Spinal cord (tissue), 10 donors: ENCODE measurements around the gene ATG16L1. TPM values are rescaled to one million over a fixed set of nuclear protein-coding genes. Genes with fewer than 3 reads are reported as not detected.

Source experiments
- DNase-seq, 6 donors: peaks; one replicate each; pipeline versions ENCODE4 v3.0.0 to v3.0.0-alpha.2; 2013 to 2015; ENCODE audit warnings: low spot score in 6 of 6, low read depth in 4 of 6
- H3K27ac ChIP-seq: one replicate; pipeline ENCODE4 v1.5.1; 2013; ENCODE audit warnings: low read depth, low read length, control low read depth
- H3K27me3 ChIP-seq: one replicate; pipeline ENCODE4 v1.6.1; 2013; ENCODE audit warnings: low read length; ENCODE audit not compliant: control insufficient read depth, insufficient read depth
- H3K36me3 ChIP-seq: one replicate; pipeline ENCODE4 v1.6.1; 2013; ENCODE audit warnings: low read length; ENCODE audit not compliant: control insufficient read depth, insufficient read depth
- H3K4me1 ChIP-seq: one replicate; pipeline ENCODE4 v1.6.1; 2013; ENCODE audit warnings: low read length; ENCODE audit not compliant: control insufficient read depth, insufficient read depth
- H3K4me3 ChIP-seq: one replicate; pipeline ENCODE4 v1.5.1; 2013; ENCODE audit warnings: low read depth, low read length, control low read depth
- H3K9me3 ChIP-seq: one replicate; pipeline ENCODE4 v1.6.1; 2013; ENCODE audit warnings: low read length; ENCODE audit not compliant: control insufficient read depth, insufficient read depth
- WGBS: methylation state at CpG from one replicate; pipeline ENCODE4 v1.1.5; 2013; ENCODE audit warnings: missing lambda C conversion rate; ENCODE audit not compliant: insufficient coverage; 5-methylcytosine and 5-hydroxymethylcytosine counted together
- polyA plus RNA-seq, 2 donors: library from polyadenylated mRNA; unstranded; fragments of 120-200 nt; gene quantifications; one replicate each; pipeline ENCODE4 v1.2.1, GENCODE V29; 2013; ENCODE audit not compliant: insufficient read length in 2 of 2
- total RNA-seq, 2 donors: library from RNA; depleted of rRNA in 1 of 2; stranded (reverse); fragments of 120-200 nt in 1 of 2; fragments of >200 nt in 1 of 2; gene quantifications; one replicate each; pipeline versions ENCODE4 v1.2.3 to v1.2.4, GENCODE V29; 2013 to 2014
- donor health status: healthy.

ATG16L1 gene
- total and polyA plus RNA-seq, 4 donors: 25.8 to 39.5 (median 30.9) TPM

DNA sequence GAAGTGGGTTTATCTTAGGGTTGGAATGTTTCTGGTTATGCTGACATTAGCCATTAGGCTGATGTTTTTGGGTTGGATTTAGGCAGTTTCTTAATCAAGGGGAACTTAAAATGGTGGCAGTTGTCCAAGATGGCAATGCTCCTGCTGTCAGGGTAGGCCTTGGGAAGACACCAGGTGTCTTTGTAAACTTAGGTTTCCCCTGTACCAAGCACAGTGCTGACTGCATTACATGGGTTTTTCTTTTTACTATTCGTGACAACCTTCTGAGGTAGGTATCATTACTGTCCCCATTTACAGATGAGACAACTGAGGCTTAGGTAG is 528 bp upstream of the ATG16L1 start:
- Histone ChIP-seq H3K9me3 (no peaks in the 10 kb centered on the region), H3K4me1 (peaks cover 11% of the 10 kb centered on the region), H3K27ac (peak overlapping the region; percentile 76), H3K4me3 (peak overlapping the region; percentile 82), H3K36me3 (no peaks in the 10 kb centered on the region), H3K27me3 (no peaks in the 10 kb centered on the region)
- DNase-seq: no peak
- 100% methylated on average over 1 of the region's 1 CpG for WGBS

DNA sequence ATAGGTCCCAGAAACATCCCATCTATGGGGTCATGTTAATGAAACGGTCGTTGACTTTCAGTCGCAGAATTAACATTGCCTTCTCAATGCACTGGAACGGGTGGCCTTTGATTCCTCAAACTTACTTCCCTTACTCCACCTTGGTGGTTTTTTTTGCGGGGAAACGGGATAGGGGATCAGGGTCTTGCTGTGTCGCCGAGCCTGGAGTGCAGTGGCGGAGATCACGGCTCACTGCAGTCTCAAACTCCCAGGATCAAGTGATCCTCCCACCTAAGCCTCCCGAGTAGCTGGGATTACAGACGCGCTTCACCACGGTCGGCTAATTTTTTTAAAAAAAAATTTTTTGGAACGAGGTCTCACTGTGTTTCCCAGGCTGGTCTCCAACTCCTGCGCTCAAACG is 754 bp downstream of the ATG16L1 start:
- Histone ChIP-seq H3K9me3 (no peaks in the 10 kb centered on the region), H3K4me3 (peak overlapping the region; percentile 82), H3K4me1 (peaks cover 11% of the 10 kb centered on the region), H3K36me3 (peaks cover 8% of the 10 kb centered on the region), H3K27me3 (no peaks in the 10 kb centered on the region), H3K27ac (no peak overlapping the region)
- peak in 2 of 6 donors; percentile 1 to 17 for DNase-seq
- WGBS: 1% methylated on average over 14 of the region's 18 CpGs

DNA sequence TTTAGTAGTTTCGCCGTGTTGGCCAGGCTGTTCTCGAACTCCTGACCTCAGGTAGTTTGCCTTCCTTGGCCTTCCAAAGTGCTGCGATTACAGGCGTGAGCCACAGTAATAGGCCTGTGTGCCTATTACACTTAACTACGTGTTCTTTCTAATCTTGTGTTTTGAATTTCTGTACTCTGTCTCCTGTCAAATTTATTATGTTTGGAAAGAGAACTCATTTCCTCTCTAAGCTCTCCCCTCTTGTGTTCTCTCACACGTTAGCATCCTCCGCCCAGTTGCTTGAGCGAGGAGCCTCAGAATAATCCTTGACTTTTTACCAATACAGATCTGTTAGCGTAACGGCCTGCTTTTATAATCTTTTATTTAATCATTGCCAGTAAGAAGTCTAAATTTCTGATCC is 3.7 kb downstream of the ATG16L1 start:
- H3K4me3 ChIP-seq: no peak overlapping the region
- no peak for DNase-seq
- 91% methylated on average over 10 of the region's 11 CpGs for WGBS
- H3K27me3 ChIP-seq: no peaks in the 10 kb centered on the region
- H3K4me1 ChIP-seq: peaks cover 11% of the 10 kb centered on the region
- H3K9me3 ChIP-seq: no peaks in the 10 kb centered on the region
- H3K27ac ChIP-seq: no peak overlapping the region
- peaks cover 19% of the 10 kb centered on the region for H3K36me3 ChIP-seq

DNA sequence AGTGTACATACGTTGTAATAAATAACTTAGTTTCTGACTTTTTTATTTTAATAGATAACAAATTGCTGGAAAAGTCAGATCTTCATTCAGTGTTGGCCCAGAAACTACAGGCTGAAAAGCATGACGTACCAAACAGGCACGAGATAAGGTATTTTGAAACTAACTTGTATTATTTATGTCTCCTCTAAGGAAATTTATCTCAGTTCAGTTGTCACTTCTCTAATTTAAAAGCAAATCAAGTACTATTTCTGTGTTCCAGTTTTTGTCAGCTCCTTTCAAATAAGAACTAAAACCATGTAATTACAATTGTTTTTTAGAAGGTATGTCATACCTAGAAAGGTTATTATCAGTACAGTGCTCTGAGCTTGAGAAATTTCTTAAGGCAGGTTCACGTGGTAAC is 4.6 kb downstream of the ATG16L1 start:
- no peaks in the 10 kb centered on the region for H3K27me3 ChIP-seq
- H3K4me3 ChIP-seq: no peak overlapping the region
- H3K36me3 ChIP-seq: peaks cover 27% of the 10 kb centered on the region
- WGBS: no CpG with 5 or more reads among the region's 4 CpGs
- H3K4me1 ChIP-seq: peaks cover 11% of the 10 kb centered on the region
- H3K9me3 ChIP-seq: no peaks in the 10 kb centered on the region
- no peak overlapping the region for H3K27ac ChIP-seq
- no peak for DNase-seq

DNA sequence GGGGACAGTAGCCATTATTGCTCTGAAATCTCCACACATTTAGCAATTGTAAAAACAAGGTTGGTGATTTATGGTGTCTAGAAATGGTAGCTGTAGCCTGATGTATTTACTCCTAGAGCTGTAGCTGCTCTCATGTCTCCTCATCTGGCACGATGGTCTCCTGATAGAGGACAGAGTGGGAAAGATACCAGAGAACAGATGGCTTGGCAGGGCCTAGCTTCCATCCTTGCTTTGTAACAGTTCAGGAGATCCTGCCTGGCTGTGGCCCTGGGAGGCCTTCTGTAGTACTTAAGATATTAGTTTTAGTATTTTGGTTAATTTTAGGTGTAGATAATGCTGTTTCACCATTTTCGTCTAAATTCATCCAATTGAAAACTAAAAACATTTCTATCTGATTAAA is 6.7 kb downstream of the ATG16L1 start:
- no peak overlapping the region for H3K4me3 ChIP-seq
- no peaks in the 10 kb centered on the region for H3K9me3 ChIP-seq
- H3K4me1 ChIP-seq: peaks cover 3% of the 10 kb centered on the region
- WGBS: 57% methylated on average over 1 of the region's 2 CpGs
- no peaks in the 10 kb centered on the region for H3K27me3 ChIP-seq
- peaks cover 44% of the 10 kb centered on the region for H3K36me3 ChIP-seq
- DNase-seq: no peak
- H3K27ac ChIP-seq: no peak overlapping the region

DNA sequence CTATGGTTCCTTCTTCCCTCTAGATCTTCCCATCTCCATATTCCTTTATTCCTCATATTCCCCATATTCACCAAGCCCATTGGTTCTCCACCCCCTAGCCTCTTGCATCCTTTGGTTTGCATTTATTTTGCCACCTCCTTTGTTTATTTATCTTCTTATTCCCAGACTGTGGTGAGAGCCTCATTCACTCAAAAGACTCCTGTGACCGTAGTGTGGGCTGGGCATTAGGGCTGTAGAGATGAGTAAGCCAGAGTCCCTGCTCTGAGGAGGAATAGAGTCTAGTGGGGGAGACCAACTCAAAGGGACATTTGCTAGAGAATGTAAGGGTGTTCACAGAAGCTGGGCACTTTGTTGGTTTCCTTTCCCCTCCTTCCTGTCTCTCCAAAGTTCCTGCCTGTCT is 8.3 kb downstream of the ATG16L1 start:
- H3K36me3 ChIP-seq: peaks cover 60% of the 10 kb centered on the region
- H3K27ac ChIP-seq: no peak overlapping the region
- no peaks in the 10 kb centered on the region for H3K27me3 ChIP-seq
- no peak overlapping the region for H3K4me3 ChIP-seq
- DNase-seq: no peak
- H3K9me3 ChIP-seq: no peaks in the 10 kb centered on the region
- 71% methylated on average over 1 of the region's 1 CpG for WGBS
- H3K4me1 ChIP-seq: no peaks in the 10 kb centered on the region

DNA sequence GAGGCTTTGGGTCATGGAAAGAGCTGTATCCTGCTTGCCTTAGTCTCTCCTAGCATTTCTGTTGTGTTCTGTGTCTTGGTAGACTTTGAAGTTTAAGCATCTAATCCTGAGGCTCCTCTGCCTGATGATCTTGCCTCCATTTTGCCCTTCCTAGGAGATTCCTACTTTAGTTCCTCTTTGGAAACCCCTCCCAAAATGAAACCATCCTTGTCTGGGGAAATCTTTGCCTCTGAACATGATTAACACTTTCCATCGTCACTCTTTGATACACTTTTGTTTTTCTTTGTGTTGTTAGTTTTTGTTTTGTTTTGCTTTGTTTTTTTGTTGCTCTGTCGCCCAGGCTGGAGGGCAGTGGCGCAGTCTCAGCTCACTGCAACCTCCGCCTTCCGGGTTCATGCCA is 9.2 kb downstream of the ATG16L1 start:
- Histone ChIP-seq H3K27ac (no peak overlapping the region), H3K4me3 (no peak overlapping the region), H3K4me1 (no peaks in the 10 kb centered on the region), H3K9me3 (no peaks in the 10 kb centered on the region), H3K36me3 (peaks cover 67% of the 10 kb centered on the region), H3K27me3 (no peaks in the 10 kb centered on the region)
- no peak for DNase-seq
- WGBS: no CpG with 5 or more reads among the region's 5 CpGs

DNA sequence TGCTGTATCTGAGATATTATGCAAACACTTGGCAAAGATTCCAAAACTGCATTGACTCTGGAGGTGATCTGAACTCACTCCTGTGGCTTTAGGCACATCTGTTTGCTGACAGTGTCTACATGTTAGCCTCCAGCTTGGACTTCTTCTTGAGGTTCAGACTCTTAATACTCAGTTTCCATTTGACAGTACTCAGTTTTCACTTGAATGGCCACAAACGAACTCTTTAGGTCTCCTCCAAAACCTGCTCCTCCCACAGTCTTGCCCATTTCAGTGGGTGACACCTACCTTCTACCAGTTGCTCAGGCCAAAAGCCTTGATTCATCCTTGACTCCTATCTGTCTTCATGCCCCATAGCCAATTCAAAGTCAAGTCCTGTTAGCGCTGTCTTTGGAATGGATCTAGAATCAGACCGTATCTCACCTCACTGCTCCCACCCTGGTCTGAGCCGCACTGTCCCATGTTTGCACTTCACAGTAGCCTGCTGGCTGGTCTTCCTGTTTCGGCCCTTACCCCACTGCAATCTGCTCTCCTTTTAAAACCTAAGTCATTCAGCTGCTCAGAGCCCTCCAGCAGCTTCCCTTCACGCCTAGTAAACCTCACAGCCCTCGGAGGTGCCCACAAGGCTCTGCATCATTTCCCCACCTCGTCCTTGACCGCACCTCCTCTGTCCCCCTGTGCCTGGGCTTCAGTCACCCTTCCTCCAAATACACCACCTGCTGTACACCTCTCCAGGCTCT is 10.5 kb downstream of the ATG16L1 start:
- DNase-seq: no peak
- H3K27ac ChIP-seq: no peak overlapping the region
- peaks cover 70% of the 10 kb centered on the region for H3K36me3 ChIP-seq
- no peaks in the 10 kb centered on the region for H3K4me1 ChIP-seq
- H3K9me3 ChIP-seq: no peaks in the 10 kb centered on the region
- H3K27me3 ChIP-seq: no peaks in the 10 kb centered on the region
- 94% methylated on average over 9 of the region's 9 CpGs for WGBS
- no peak overlapping the region for H3K4me3 ChIP-seq

DNA sequence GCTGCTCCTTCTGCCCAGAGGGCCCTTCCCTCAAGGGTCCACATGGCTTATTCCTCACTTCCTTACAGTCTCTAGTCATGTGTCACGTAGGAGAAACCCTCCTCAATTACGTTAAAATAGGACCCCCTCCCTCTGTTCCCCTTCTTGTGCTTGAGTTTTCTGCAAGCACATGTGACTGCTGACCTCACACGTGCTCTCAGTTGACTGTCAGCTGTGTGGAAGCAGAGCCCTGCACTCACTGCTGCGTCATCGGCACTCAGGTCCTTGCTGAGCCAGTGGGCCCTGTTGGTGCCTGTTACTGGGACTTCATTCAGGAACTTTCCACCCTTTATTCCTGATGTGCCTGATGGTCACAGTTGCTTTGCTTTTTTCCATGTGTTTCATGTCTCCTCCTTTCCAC is 11.1 kb downstream of the ATG16L1 start:
- peaks cover 69% of the 10 kb centered on the region for H3K36me3 ChIP-seq

DNA sequence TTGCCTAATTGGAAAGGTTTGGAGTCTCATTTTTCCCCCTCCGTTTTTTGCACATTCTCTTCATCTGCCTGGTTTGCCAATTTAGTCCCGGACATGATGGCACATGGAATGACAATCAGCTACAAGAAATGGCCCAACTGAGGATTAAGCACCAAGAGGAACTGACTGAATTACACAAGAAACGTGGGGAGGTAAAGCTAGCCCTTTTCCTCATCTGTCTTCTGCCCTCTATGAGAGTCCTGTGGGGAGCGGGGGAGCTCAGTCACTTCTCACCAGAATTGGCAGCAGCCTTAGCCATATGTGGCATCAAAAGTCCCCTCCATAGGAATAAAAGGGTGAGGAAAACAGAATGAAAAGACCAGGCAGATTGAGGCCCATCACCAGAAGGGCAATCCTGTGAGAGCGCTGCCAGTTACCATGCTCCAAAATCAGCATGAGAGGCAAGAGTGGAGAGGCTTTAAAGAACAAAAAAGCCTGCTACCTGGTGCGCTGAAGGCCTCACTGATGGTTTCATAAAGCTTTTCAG is 11.6 kb downstream of the ATG16L1 start:
- no peak for DNase-seq
- 91% methylated on average over 4 of the region's 6 CpGs for WGBS
- no peaks in the 10 kb centered on the region for H3K9me3 ChIP-seq
- H3K27ac ChIP-seq: no peak overlapping the region
- H3K4me1 ChIP-seq: no peaks in the 10 kb centered on the region
- no peaks in the 10 kb centered on the region for H3K27me3 ChIP-seq
- peaks cover 74% of the 10 kb centered on the region for H3K36me3 ChIP-seq
- H3K4me3 ChIP-seq: no peak overlapping the region

More for the DNA sequence above, 11.1 kb downstream of the ATG16L1 start:
- no peaks in the 10 kb centered on the region for H3K27me3 ChIP-seq
- H3K9me3 ChIP-seq: no peaks in the 10 kb centered on the region
- 99% methylated on average over 5 of the region's 5 CpGs for WGBS
- no peak overlapping the region for H3K4me3 ChIP-seq
- DNase-seq: no peak
- H3K4me1 ChIP-seq: no peaks in the 10 kb centered on the region
- H3K27ac ChIP-seq: no peak overlapping the region
